Naive thymus-derived CD4-positive, alpha-beta T cell (primary cell): ENCODE measurements around the gene MEIOSIN. TPM values are rescaled to one million over a fixed set of nuclear protein-coding genes. Genes with fewer than 3 reads are reported as not detected.

Experiments used
- ATAC-seq: fragments of 150-1000 bp; cut with Tn5 transposase; 2 replicates; pipeline ENCODE4 v1.10.0; 2021; ENCODE audit warnings: mild to moderate bottlenecking, moderate library complexity
- CTCF ChIA-PET: fragments of 350-600 bp; sonication (Branson Sonifier 250); formaldehyde crosslinking; loops from one replicate; lab custom pipeline; 2021; ENCODE audit warnings: antibody characterized with exemption; lab: Charles Lee
- POLR2A ChIA-PET: fragments of 350-600 bp; sonication (Branson Sonifier 250); formaldehyde crosslinking; loops from one replicate; lab custom pipeline; 2021; ENCODE audit warnings: antibody characterized with exemption, inconsistent platforms; lab: Charles Lee
- DNase-seq, 9 donors: peaks; one replicate each; pipeline versions ENCODE4 v3.0.0 to v3.0.0-alpha.2; 2020 to 2022; ENCODE audit warnings: mixed read lengths in 1 of 9
- H3K27ac ChIP-seq: one replicate; pipeline ENCODE4 v1.7.0; 2013; ENCODE audit warnings: mild to moderate bottlenecking, low read depth, low read length, moderate library complexity
- H3K27me3 ChIP-seq, 2 donors: one replicate each; pipeline ENCODE4 v1.7.0; 2013; ENCODE audit warnings: low read length in 2 of 2, mild to moderate bottlenecking in 2 of 2, moderate library complexity in 2 of 2; ENCODE audit not compliant: control insufficient read depth in 2 of 2, insufficient read depth in 2 of 2
- H3K36me3 ChIP-seq, 3 experiments: 1 replicate in 2 of 3; 2 replicates in 1 of 3; pipeline ENCODE4 v1.7.0; 2013; ENCODE audit warnings: low read length in 3 of 3, mild to moderate bottlenecking in 3 of 3, moderate library complexity in 1 of 3; ENCODE audit not compliant: insufficient read depth in 3 of 3, control insufficient read depth in 2 of 3
- H3K4me1 ChIP-seq, 2 donors: one replicate each; pipeline ENCODE4 v1.7.0; 2013; ENCODE audit warnings: low read length in 2 of 2, mild to moderate bottlenecking in 2 of 2, moderate library complexity in 1 of 2; ENCODE audit not compliant: control insufficient read depth in 2 of 2, insufficient read depth in 2 of 2
- H3K4me3 ChIP-seq: 2 replicates; pipeline ENCODE4 v1.7.0; 2013; ENCODE audit warnings: mild to moderate bottlenecking, low read length
- H3K9me3 ChIP-seq, 3 experiments: 1 replicate in 2 of 3; 2 replicates in 1 of 3; pipeline ENCODE4 v1.7.0; 2013; ENCODE audit warnings: low read length in 3 of 3; ENCODE audit not compliant: control insufficient read depth in 2 of 3
- H3K27ac Mint-ChIP-seq, 9 donors: one replicate each; pipeline ENCODE4 v1.8.0; 2020 to 2022; ENCODE audit warnings: mixed read lengths in 9 of 9, mild to moderate bottlenecking in 8 of 9, moderate library complexity in 5 of 9, inconsistent platforms in 2 of 9
- H3K27me3 Mint-ChIP-seq, 5 donors: one replicate each; pipeline ENCODE4 v1.8.0; 2021 to 2022; ENCODE audit warnings: mixed read lengths in 5 of 5, mild to moderate bottlenecking in 1 of 5
- H3K36me3 Mint-ChIP-seq, 5 donors: one replicate each; pipeline ENCODE4 v1.8.0; 2020 to 2022; ENCODE audit warnings: mixed read lengths in 5 of 5, mild to moderate bottlenecking in 3 of 5, inconsistent platforms in 1 of 5
- H3K4me1 Mint-ChIP-seq, 7 donors: one replicate each; pipeline ENCODE4 v1.8.0; 2020 to 2022; ENCODE audit warnings: mixed read lengths in 7 of 7, mild to moderate bottlenecking in 3 of 7, inconsistent platforms in 1 of 7
- H3K4me3 Mint-ChIP-seq, 10 donors: one replicate each; pipeline ENCODE4 v1.8.0; 2020 to 2022; ENCODE audit warnings: mild to moderate bottlenecking in 10 of 10, mixed read lengths in 10 of 10, moderate library complexity in 6 of 10, inconsistent platforms in 2 of 10
- H3K9me3 Mint-ChIP-seq, 11 donors: one replicate each; pipeline ENCODE4 v1.8.0; 2020 to 2022; ENCODE audit warnings: mixed read lengths in 11 of 11, mild to moderate bottlenecking in 4 of 11, inconsistent platforms in 1 of 11, moderate library complexity in 1 of 11
- intact Hi-C, 2 donors: fragments of 100-400 bp; cut with micrococcal nuclease; formaldehyde crosslinking; loops; one replicate each; pipeline ENCODE4 v1.15.1; 2023
- polyA plus RNA-seq, 2 donors: library from polyadenylated mRNA; unstranded; fragments of 300-500 nt; fragmentation: Illumina TruSeq; gene quantifications; one replicate each; pipeline ENCODE4 v1.2.3, GENCODE V29; 2021
- total RNA-seq, 6 experiments: library from RNA in 5 of 6; stranded (reverse) in 5 of 6; gene quantifications; 1 replicate in 5 of 6; 2 replicates in 1 of 6; pipeline ENCODE4 v1.2.3 and lab custom pipeline; 2021 to 2026

The MEIOSIN gene
- total and polyA plus RNA-seq, 7 experiments from 2014 or later = not detected

DNA sequence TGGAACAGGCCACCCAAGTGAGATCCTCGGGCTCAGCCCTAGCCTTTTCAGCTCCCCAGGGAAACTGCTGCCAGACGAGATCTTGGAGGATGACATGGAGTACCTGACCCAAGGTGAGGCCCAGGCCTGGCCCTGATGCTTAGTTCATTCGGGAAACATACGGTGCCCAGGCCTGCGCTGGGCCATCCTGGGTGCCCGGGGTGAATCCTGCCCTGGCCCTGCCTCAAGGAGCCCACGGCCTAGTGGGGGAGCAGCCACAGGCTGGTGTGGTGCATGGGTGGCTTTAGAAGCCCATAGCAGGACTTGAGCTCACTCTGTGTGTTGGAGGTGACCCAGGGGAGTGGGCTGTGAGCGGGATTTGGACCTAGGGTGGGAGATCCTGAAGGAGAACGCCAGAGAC lies 25.7 kb downstream of the MEIOSIN start:
- Histone ChIP-seq H3K27me3 (no peaks in the 10 kb centered on the region), H3K9me3 (no peaks in the 10 kb centered on the region), H3K36me3 (no peaks in the 10 kb centered on the region), H3K4me3 (no peak overlapping the region), H3K27ac (no peak overlapping the region), H3K4me1 (no peaks in the 10 kb centered on the region)
- Mint-ChIP-seq H3K4me1 (no peaks in the 10 kb centered on the region), H3K36me3 (no peaks in the 10 kb centered on the region), H3K27ac (no peak overlapping the region), H3K4me3 (no peak overlapping the region), H3K27me3 (peaks cover 0 to 5% (median 0%) of the 10 kb centered on the region in 5 donors), H3K9me3 (no peaks in the 10 kb centered on the region)
- POLR2A ChIA-PET = no interaction called here
- no peak for DNase-seq
- CTCF ChIA-PET = no interaction called here
- intact Hi-C loops = no loop called here
- ATAC-seq = no peak

DNA sequence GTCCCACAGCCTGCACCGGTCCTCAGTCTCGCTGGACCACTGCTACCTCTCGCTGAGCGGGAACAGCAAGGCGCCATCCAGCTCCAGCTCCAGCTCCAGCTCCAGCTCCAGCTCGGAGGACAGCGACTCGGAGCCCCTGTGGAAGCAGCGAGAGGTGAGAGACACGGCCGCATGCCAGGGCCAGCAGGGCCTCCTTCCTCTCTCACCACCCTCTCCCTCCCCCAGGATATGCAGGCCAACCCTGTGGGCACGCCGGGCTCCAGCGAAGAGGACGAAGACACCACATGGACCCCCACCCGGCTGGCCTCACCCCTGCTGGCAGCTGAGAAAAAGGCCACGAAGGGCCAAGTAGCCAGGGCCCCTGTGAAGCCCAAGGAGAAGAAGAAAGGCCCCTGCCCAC lies 28.5 kb downstream of the MEIOSIN start:
- Mint-ChIP-seq H3K9me3 (no peaks in the 10 kb centered on the region), H3K36me3 (no peaks in the 10 kb centered on the region), H3K27me3 (peaks cover 0 to 18% (median 7%) of the 10 kb centered on the region in 5 donors), H3K4me1 (no peaks in the 10 kb centered on the region), H3K27ac (no peak overlapping the region), H3K4me3 (no peak overlapping the region)
- H3K27me3 ChIP-seq = no peaks in the 10 kb centered on the region
- ChIA-PET CTCF (interaction anchor here (1.1 kb wide), 1 partner anchor 8 kb away, joined by 5 read pairs; the partner anchor contains the start of gene SIX5), POLR2A (no interaction called here)
- DNase-seq (no peak), ATAC-seq (no peak)
- no peak overlapping the region for H3K4me3 ChIP-seq
- intact Hi-C loops = loop anchor here in 1 of 2 donors (10.0 kb wide), 1 partner anchor 233 kb away; the partner anchor contains the start of gene CCDC61
- no peaks in the 10 kb centered on the region for H3K9me3 ChIP-seq
- no peaks in the 10 kb centered on the region for H3K36me3 ChIP-seq
- no peaks in the 10 kb centered on the region for H3K4me1 ChIP-seq
- H3K27ac ChIP-seq = no peak overlapping the region

- Mint-ChIP-seq H3K27ac (no peak overlapping the region), H3K27me3 (peaks cover 0 to 25% (median 6%) of the 10 kb centered on the region in 5 donors), H3K9me3 (no peaks in the 10 kb centered on the region), H3K36me3 (no peaks in the 10 kb centered on the region), H3K4me3 (no peak overlapping the region), H3K4me1 (no peaks in the 10 kb centered on the region)
- intact Hi-C loops = loop anchor here in 1 of 2 donors (10.0 kb wide), 1 partner anchor 232 kb away; the partner anchor contains the start of gene CCDC61
- DNase-seq (no peak), ATAC-seq (no peak)
- no peak overlapping the region for H3K27ac ChIP-seq
- H3K9me3 ChIP-seq = no peaks in the 10 kb centered on the region
- CTCF ChIA-PET = no interaction called here
- no peaks in the 10 kb centered on the region for H3K36me3 ChIP-seq
- no peak overlapping the region for H3K4me3 ChIP-seq
- POLR2A ChIA-PET = no interaction called here
- H3K4me1 ChIP-seq = peaks cover 0 to 3% of the 10 kb centered on the region in 2 donors
- no peaks in the 10 kb centered on the region for H3K27me3 ChIP-seq
Observed at GRCh38 chr19:45762870-45763631, 29.8 kb downstream of the MEIOSIN start.

DNA sequence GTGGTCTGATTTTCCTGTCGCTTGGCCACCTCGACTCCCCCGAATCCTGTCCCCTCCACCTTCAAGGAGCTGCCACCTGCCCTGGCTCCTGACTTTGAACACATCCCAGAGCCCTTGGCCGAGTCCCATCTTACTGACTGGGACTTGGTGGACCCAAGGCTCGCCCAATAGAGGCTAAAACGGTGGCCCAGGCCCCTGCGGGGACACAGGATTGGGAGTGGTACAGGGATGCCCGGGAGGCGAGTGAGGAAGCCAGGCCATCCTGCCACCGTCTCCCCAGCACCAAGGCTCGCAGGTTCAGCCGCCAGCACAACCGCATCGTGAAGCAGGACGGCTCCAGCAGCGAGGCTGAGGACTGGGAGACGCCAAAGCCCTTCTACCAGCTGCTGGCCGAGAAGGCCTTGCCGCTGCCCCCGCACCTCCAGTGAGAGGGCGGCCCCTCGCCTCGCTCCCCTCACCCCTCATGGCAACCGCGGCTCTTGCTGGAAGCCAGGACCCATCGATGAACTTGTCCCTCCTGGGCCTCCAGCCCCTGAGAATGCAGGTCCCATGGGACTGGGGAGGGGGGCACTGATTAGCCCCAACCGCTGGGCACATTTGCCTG lies 30.6 kb downstream of the MEIOSIN start:
- H3K4me3 ChIP-seq = no peak overlapping the region
- ChIA-PET CTCF (no interaction called here), POLR2A (no interaction called here)
- H3K27me3 ChIP-seq = no peaks in the 10 kb centered on the region
- peaks cover 0 to 27% (median 6%) of the 10 kb centered on the region in 5 donors for H3K27me3 Mint-ChIP-seq
- H3K27ac ChIP-seq = no peak overlapping the region
- peaks cover 0 to under 1% (median 0%) of the 10 kb centered on the region in 7 donors for H3K4me1 Mint-ChIP-seq
- H3K9me3 Mint-ChIP-seq = no peaks in the 10 kb centered on the region
- H3K36me3 Mint-ChIP-seq = no peaks in the 10 kb centered on the region
- intact Hi-C loops = loop anchor here in 1 of 2 donors (10.0 kb wide), 1 partner anchor 231 kb away; the partner anchor contains the start of gene CCDC61
- H3K4me3 Mint-ChIP-seq = no peak overlapping the region
- ATAC-seq = no peak
- H3K27ac Mint-ChIP-seq = no peak overlapping the region
- peaks cover 0 to 3% of the 10 kb centered on the region in 2 donors for H3K4me1 ChIP-seq
- no peaks in the 10 kb centered on the region for H3K36me3 ChIP-seq
- DNase-seq = no peak
- no peaks in the 10 kb centered on the region for H3K9me3 ChIP-seq

GRCh38 chr19:45764475-45764874 lies 31.2 kb downstream of the MEIOSIN start:
- ChIA-PET CTCF (no interaction called here), POLR2A (no interaction called here)
- H3K27me3 ChIP-seq = no peaks in the 10 kb centered on the region
- Mint-ChIP-seq H3K36me3 (no peaks in the 10 kb centered on the region), H3K27me3 (peaks cover 0 to 27% (median 6%) of the 10 kb centered on the region in 5 donors), H3K4me3 (no peak overlapping the region), H3K27ac (no peak overlapping the region), H3K9me3 (no peaks in the 10 kb centered on the region), H3K4me1 (peaks cover 0 to 4% (median 0%) of the 10 kb centered on the region in 7 donors)
- no peak overlapping the region for H3K4me3 ChIP-seq
- peaks cover 2 to 5% of the 10 kb centered on the region in 2 donors for H3K4me1 ChIP-seq
- H3K27ac ChIP-seq = no peak overlapping the region
- intact Hi-C loops = loop anchor here in 1 of 2 donors (10.0 kb wide), 1 partner anchor 230 kb away; the partner anchor contains the start of gene CCDC61
- H3K36me3 ChIP-seq = no peaks in the 10 kb centered on the region
- ATAC-seq (no peak), DNase-seq (no peak)
- H3K9me3 ChIP-seq = no peaks in the 10 kb centered on the region

DNA sequence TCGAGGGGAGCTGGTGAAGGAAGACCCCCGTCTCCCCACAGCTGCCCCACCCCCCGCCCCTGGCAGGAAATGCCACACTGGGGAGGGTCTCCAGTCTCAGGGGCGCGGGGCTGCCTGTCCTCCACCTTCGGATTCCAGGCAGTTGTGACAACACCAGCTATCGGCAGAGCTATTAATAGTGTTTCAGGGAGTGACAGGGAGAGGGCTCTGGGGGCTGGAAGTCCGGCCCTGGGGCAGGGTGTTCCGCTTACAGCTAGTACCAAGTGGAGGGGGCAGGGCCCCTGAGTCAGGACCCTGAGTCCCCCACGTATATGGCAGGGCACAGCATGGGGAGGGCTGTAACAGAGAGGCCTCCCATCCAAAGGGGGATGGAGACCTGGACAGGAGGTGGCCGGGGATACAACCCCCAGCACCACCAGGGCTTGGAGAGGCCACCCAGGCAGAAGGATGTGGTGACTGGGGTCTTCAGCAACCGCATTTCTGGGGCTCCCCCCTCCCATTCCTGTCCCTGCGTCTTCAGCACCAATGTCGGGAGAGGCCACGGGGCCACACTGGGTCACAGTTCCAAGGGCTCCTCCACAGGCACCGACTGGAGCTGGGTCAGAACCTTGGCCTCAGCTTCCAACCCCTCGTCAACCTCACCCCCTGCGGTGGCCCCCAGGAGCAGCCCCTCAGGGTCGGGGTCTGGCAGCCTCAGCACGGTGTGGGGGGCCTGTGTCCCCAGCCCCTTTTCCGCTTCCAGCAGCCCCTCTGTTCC lies 31.9 kb downstream of the MEIOSIN start:
- peak overlapping the region in 1 of 10 donors; percentile 51 for H3K4me3 Mint-ChIP-seq
- Histone ChIP-seq H3K9me3 (no peaks in the 10 kb centered on the region), H3K36me3 (no peaks in the 10 kb centered on the region), H3K4me3 (no peak overlapping the region), H3K4me1 (peaks cover 5 to 9% of the 10 kb centered on the region in 2 donors), H3K27ac (no peak overlapping the region), H3K27me3 (no peaks in the 10 kb centered on the region)
- no peak for ATAC-seq
- ChIA-PET CTCF (no interaction called here), POLR2A (no interaction called here)
- H3K9me3 Mint-ChIP-seq = no peaks in the 10 kb centered on the region
- intact Hi-C loops = loop anchor here in 1 of 2 donors (5.0 to 10.0 kb wide), 2 partner anchors 48 to 230 kb away; partner anchors contain the start of gene CCDC61
- H3K4me1 Mint-ChIP-seq = peaks cover 0 to 7% (median 0%) of the 10 kb centered on the region in 7 donors
- no peaks in the 10 kb centered on the region for H3K36me3 Mint-ChIP-seq
- H3K27me3 Mint-ChIP-seq = peaks cover 0 to 26% (median 6%) of the 10 kb centered on the region in 5 donors
- no peak for DNase-seq
- H3K27ac Mint-ChIP-seq = no peak overlapping the region
